PC-9 (cell line): ENCODE measurements around the gene HSD17B14. TPM values are rescaled to one million over a fixed set of nuclear protein-coding genes. Genes with fewer than 3 reads are reported as not detected.
"Not testable (repeated sequence)": the region's sequence is repeated elsewhere in the genome, so short reads cannot be mapped to it uniquely, and the experiment has no call there.

ENCODE experiments used
- BruUV-seq: library from RNA; stranded (reverse); fragments of 400-500 nt; replicated peaks from 2 replicates; lab custom pipeline; 2021; lab: Mats Ljungman, UMichigan
- CTCF ChIA-PET: fragments of 300-600 bp; sonication (Branson Sonifier 250); formaldehyde crosslinking; loops from one replicate; lab custom pipeline; 2022; ENCODE audit warnings: antibody characterized with exemption; lab: Charles Lee
- POLR2A ChIA-PET: fragments of 300-600 bp; sonication (Branson Sonifier 250); formaldehyde crosslinking; loops from one replicate; lab custom pipeline; 2022; ENCODE audit warnings: antibody characterized with exemption; ENCODE audit not compliant: unreplicated experiment; lab: Charles Lee
- DNase-seq, 2 experiments: peaks; one replicate each; pipeline versions ENCODE4 v3.0.0 to v3.0.0-alpha.2; 2015 to 2022; ENCODE audit warnings: mixed read lengths in 1 of 2
- H2AFZ ChIP-seq: fragments of 200-600 bp; sonication (generic); 2 replicates; pipeline ENCODE4 v1.8.1; 2017; ENCODE audit warnings: antibody characterized with exemption
- H3F3A ChIP-seq: fragments of 200-600 bp; sonication (generic); 2 replicates; pipeline ENCODE4 v1.8.1; 2017; ENCODE audit warnings: antibody characterized with exemption, mild to moderate bottlenecking, low read depth; ENCODE audit not compliant: insufficient read depth
- H3K27ac ChIP-seq: fragments of 200-600 bp; sonication (generic); 2 replicates; pipeline ENCODE4 v1.6.1; 2016; ENCODE audit warnings: mixed run types
- H3K27me3 ChIP-seq: fragments of 200-600 bp; sonication (generic); 2 replicates; pipeline ENCODE4 v1.6.1; 2016; ENCODE audit warnings: low read depth, mixed run types; ENCODE audit not compliant: insufficient read depth
- H3K36me3 ChIP-seq: fragments of 200-600 bp; sonication (generic); 2 replicates; pipeline ENCODE4 v1.6.1; 2016; ENCODE audit warnings: low read depth, mixed run types
- H3K4me1 ChIP-seq: fragments of 200-600 bp; sonication (generic); replicated peaks from 2 replicates; pipeline ENCODE4 v1.6.1; 2016; ENCODE audit warnings: mixed run types; ENCODE audit not compliant: insufficient read depth
- H3K4me2 ChIP-seq: fragments of 200-600 bp; sonication (generic); 2 replicates; pipeline ENCODE4 v1.6.1; 2017; ENCODE audit warnings: mixed run types
- H3K4me3 ChIP-seq: fragments of 200-600 bp; sonication (generic); 2 replicates; pipeline ENCODE4 v1.6.1; 2016; ENCODE audit warnings: mixed run types
- H3K79me2 ChIP-seq: fragments of 200-600 bp; sonication (generic); 2 replicates; pipeline ENCODE4 v1.6.1; 2017; ENCODE audit warnings: low read depth, mixed run types
- H3K9me2 ChIP-seq: fragments of 200-600 bp; sonication (generic); 2 replicates; pipeline ENCODE4 v1.8.1; 2017; ENCODE audit warnings: mild to moderate bottlenecking; ENCODE audit not compliant: insufficient read depth
- H3K9me3 ChIP-seq: fragments of 200-600 bp; sonication (generic); 2 replicates; pipeline ENCODE4 v1.8.1; 2016; ENCODE audit warnings: low read depth; ENCODE audit not compliant: insufficient read depth
- H4K20me1 ChIP-seq: fragments of 200-600 bp; sonication (generic); 2 replicates; pipeline ENCODE4 v1.8.1; 2017; ENCODE audit not compliant: insufficient read depth
- CTCF ChIP-seq: fragments of 200-600 bp; sonication (generic); conservative IDR thresholded peaks from 2 replicates; pipeline ENCODE4 v1.6.1; 2017; ENCODE audit warnings: mixed run types, antibody characterized with exemption, mild to moderate bottlenecking, moderate library complexity
- EZH2 ChIP-seq: fragments of 200-600 bp; sonication (generic); IDR thresholded peaks from 2 replicates; pipeline ENCODE4 v1.8.0; 2017; ENCODE audit warnings: antibody characterized with exemption, low read depth
- intact Hi-C: fragments of 100-400 bp; cut with micrococcal nuclease; formaldehyde crosslinking; loops from one replicate; pipeline ENCODE4 v1.10.0; 2022; ENCODE audit not compliant: unreplicated experiment
- total RNA-seq: library from RNA; stranded (reverse); gene quantifications from 2 replicates; pipeline ENCODE4 v1.2.3, GENCODE V29; 2021

The HSD17B14 gene
- total RNA-seq, 1 experiment from 2014 or later, result 20.7 TPM

DNA sequence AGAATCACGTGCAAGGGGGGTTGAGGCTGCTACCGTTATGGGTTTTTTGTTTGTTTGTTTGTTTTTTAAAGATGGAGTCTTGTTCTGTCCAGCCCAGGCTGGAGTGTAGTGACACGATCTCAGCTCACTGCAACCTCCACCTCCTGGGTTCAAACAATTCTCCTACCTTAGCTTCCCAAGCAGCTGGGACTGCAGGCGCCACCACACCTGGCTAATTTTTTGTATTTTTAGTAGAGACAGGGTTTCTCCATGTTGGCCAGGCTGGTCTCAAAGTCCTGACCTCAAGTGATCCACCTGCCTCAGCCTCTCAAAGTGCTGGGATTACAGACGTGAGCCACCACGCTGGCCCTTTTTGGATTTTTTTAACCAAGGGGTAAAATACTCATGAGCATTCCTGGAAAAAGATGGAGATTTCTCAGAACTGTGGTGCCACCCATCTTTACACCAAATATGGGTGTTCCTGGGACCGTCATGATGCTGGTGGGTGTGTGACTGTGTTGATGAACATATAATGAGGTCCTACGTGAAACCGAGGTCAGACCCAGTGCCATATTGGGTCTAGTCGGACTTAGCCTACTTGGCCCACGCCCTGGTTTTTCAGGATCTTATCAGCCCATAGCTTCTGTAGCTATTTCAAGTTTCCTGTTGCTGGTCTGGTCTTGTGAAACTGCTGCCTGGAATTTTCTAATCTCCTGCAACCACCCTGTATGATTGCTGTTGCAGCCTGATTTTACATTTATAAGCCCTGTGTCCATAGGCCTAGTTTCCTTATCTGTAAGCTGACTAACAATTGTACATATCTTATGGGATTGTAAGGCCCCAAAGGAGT lies 42.1 kb upstream of the HSD17B14 start:
- Histone ChIP-seq H3K36me3 (peaks cover 28% of the 10 kb centered on the region), H3K9me2 (no peaks in the 10 kb centered on the region), H2AFZ (no peak overlapping the region), H3K4me1 (peaks cover 21% of the 10 kb centered on the region), H3K27ac (no peak overlapping the region), H3K9me3 (peaks cover 7% of the 10 kb centered on the region; the same call in 1 of the 2 replicates), H3F3A (peaks cover 58% of the 10 kb centered on the region), H3K27me3 (no peaks in the 10 kb centered on the region), H3K4me3 (no peak overlapping the region), H3K79me2 (peaks cover 32% of the 10 kb centered on the region), H4K20me1 (peaks cover 36% of the 10 kb centered on the region), H3K4me2 (no peak overlapping the region)
- BruUV-seq, result no TSS peak
- CTCF ChIA-PET, result no interaction called here
- TF ChIP-seq EZH2 (no peak), CTCF (no peak)
- peak in 1 of 2 experiments; percentile 48 for DNase-seq
- intact Hi-C loops, result no loop called here
- POLR2A ChIA-PET, result interaction anchor here (0.6 kb wide), 1 partner anchor 26 kb away, joined by 3 read pairs; no protein-coding TSS in a partner anchor

GRCh38 chr19:48877855-48878195 lies 41.5 kb upstream of the HSD17B14 start:
- peaks cover 32% of the 10 kb centered on the region for H3K36me3 ChIP-seq
- peaks cover 22% of the 10 kb centered on the region for H3K4me1 ChIP-seq
- H3K4me3 ChIP-seq, result no peak overlapping the region
- no peak for TF ChIP-seq EZH2
- TF ChIP-seq CTCF, result no peak
- H3K4me2 ChIP-seq, result no peak overlapping the region
- no peak overlapping the region for H3K27ac ChIP-seq
- intact Hi-C loops, result no loop called here
- H3K79me2 ChIP-seq, result peaks cover 38% of the 10 kb centered on the region
- H3K9me3 ChIP-seq, result peaks cover 7% of the 10 kb centered on the region; the same call in 1 of the 2 replicates
- H3K9me2 ChIP-seq, result no peaks in the 10 kb centered on the region
- no peak for DNase-seq
- H3F3A ChIP-seq, result peaks cover 62% of the 10 kb centered on the region
- CTCF ChIA-PET, result no interaction called here
- no peaks in the 10 kb centered on the region for H3K27me3 ChIP-seq
- BruUV-seq, result no TSS peak
- POLR2A ChIA-PET, result interaction anchor here (0.6 kb wide), 1 partner anchor 22 kb away, joined by 3 read pairs; the partner anchor contains the start of gene NUCB1
- H4K20me1 ChIP-seq, result peaks cover 40% of the 10 kb centered on the region
- no peak overlapping the region for H2AFZ ChIP-seq

DNA sequence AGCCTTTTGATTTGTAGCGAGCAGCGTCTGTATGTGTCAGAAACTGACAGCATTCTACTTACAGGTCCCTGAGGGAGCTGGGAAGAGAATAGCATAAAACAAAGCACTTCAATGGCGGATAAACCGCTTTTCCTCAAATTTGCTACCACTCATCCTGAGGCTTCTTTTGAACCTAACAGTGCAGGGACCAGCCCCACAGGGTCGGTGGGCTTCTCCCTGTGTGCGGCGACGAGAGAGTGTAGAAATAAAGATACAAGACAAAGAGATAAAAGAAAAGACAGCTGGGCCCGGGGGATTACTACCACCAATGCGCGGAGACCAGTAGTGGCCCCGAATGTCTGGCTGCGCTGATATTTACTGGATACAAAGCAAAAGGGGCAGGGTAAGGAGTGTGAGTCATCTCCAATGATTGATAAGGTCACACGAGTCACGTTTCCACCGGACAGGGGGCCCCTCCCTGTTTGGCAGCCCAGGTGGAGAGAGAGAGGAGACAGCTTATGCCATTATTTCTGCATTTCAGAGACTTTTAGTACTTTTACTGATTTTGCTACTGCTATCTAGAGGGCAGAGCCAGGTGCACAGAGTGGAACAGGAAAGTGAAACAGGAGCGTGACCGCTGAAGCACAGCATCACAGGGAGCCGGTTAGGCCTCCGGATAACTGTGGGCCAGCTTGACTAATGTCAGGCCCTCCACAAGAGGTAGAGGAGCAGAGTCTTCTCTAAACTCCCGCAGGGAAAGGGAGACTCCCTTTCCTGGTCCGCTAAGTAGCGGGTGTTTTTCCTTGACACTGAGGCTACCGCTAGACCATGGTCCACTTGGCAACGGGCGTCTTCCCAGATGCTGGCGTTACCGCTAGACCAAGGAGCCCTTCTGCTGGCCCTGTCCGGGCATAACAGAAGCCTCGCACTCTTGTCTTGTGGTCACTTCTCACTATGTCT lies 40.0 kb upstream of the HSD17B14 start:
- H3K4me3 ChIP-seq, result peak overlapping the region; percentile 93
- H3K9me3 ChIP-seq, H3K9me2 ChIP-seq, H3K27me3 ChIP-seq, intact Hi-C loops, H2AFZ ChIP-seq: not testable (repeated sequence)
- H4K20me1 ChIP-seq, result peaks cover 40% of the 10 kb centered on the region
- peaks cover 44% of the 10 kb centered on the region for H3K79me2 ChIP-seq
- TSS peak; percentile 87 for BruUV-seq
- H3K4me1 ChIP-seq, result peaks cover 22% of the 10 kb centered on the region
- H3K36me3 ChIP-seq, result peaks cover 32% of the 10 kb centered on the region
- POLR2A ChIA-PET, result interaction anchor here (0.9 kb wide), 1 partner anchor 764 kb away, joined by 4 read pairs; the partner anchor contains the start of gene RRAS
- peaks cover 67% of the 10 kb centered on the region for H3F3A ChIP-seq
- CTCF ChIA-PET, result interaction anchor here (0.7 kb wide), 1 partner anchor 204 kb away, joined by 5 read pairs; no protein-coding TSS in a partner anchor
- peak overlapping the region; percentile 97 for H3K27ac ChIP-seq
- peak overlapping the region; percentile 100 for H3K4me2 ChIP-seq
- DNase-seq, result peak; percentile 45 to 50
